ENCODE data around the gene NFIB. TPM values are rescaled to one million over a fixed set of nuclear protein-coding genes. Genes with fewer than 3 reads are reported as not detected.

NFIB gene
- polyA plus RNA-seq, 4 donors: 18.6 to 22.1 (median 19.5) TPM

DNA sequence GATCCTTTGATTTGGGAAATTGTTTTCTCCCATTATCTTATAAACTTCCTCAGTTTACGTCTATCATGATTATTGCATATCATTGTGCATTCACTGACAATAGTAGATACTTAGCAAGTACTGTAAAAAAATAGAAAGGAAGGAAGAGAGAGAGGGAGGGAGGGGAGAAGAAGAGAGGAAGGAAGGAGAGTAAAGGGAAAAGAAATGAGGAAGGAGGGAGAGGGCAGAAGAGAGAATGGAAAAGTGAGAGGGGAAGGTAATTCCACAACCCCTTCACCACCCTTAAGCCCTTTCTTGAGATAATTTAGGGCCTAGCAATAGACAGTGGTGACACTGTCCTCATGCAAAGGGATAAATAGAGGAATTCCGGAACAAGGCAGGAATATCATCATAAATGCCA, 64.4 kb downstream of the NFIB start:
- DNase-seq (ENCODE audit: low read depth in 4 of 4, low spot score in 3 of 4): no peak

DNA sequence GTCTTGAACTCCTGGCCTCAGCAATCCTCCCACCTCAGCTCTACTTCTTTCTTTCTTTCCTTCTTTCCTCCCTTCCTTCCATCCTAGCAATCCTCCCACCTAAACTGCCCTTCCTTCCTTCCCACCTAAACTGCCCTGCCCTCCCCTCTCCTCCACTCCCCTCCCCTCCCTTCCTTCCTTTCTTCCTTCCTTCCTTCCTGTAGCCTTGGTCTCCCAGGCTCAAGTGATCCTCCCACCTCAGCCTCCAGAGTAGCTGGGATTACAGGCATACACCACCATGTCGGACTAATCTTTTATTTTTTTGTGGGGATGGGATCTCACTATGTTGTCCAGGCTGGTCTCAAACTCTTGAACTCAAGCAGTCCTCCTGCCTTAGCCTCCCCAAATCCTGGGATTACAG, 65.8 kb downstream of the NFIB start:
- DNase-seq (ENCODE audit: low read depth in 4 of 4, low spot score in 3 of 4): no peak

DNA sequence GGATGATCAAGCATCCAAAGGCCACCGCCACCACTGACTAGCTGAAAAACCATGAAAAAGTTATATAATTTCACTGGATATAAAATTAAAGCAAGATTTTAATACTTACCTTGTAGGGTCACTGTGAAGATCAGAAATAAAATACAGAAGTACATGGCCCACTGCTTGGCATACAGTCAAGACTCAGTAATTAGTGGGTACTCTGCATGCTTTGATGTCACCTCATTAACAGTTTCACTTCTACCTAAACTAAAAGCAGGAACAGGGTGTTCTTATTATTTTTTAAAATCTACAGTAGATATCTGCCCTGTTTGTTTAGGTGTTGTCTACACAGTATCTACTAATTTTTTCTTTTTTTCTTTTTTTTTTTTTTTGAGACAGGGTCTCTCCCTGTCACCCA, 66.4 kb downstream of the NFIB start:
- no peak for DNase-seq (ENCODE audit: low read depth in 4 of 4, low spot score in 3 of 4)

DNA sequence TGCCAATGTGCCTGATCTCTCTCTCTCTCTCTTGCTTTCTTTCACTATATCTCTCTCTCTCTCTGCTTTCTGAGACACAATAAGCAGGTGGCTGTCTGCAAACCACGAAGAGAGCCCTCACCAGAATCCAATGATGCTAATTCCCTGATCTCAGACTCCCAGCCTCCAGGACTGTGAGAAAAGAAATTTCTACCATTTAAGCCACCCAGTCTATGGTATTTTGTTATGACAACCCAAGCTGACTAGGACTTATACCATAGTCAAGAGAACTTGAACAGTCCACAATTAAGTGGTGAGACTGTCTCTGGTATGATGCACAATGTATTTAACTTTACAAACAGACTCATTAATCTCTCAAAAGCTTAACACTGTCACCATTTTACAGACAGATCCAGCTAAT, 67.0 kb downstream of the NFIB start:
- no peak for DNase-seq (ENCODE audit: low read depth in 4 of 4, low spot score in 3 of 4)

DNA sequence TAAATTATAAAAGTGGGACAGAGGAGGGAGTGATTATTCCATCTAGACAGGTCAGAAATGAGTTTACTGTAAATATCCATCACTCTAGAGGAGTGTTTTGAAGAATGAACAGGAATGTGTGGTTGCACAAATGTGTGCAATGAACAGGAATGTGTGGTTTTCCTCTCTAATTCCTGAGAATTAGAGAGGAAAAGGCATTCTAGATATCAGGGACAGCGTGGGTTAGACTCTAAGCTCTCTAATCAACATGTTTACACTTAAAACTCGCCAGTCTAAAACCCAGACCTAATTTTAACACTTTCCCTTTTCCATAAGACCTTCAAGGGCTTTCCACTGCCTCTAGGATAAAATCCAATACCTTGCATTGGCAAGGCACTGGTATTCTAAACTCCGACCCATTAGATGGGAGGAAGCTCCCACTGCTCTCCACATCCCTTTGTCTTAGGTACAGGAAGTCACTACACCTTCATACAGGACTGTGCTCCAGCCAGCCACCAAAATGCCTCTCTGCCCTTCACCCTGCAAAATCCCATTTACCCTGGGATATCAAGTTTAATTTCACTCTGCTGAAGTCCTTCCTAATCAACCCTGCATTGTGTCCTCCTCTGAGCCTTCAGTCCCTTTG, 67.9 kb downstream of the NFIB start:
- DNase-seq (ENCODE audit: low read depth in 4 of 4, low spot score in 3 of 4): no peak

DNA sequence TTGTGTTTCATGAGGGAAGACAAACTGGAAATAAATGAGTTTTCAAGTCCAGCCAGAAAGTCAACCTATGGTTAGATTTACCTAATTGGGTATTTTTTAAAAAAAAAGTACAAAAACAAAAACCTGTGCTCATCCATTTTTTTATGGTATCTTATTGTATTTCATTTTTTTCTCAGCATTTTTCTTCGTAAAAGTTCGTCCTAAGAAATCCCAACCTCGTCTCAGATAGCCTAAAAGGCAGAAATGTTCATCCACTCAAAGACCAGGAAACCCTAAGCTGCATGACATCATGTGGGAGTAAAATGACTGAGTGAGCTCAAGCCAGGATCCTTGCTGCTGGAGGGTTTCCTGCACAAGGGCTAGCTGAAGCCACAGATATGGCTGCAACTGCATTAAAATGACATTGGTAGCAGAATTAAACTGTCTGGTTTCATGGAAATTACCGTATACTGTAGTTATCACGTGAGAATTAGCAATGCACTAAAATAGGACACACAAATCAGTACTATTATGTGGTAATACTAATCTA, 70.4 kb downstream of the NFIB start:
- no peak for DNase-seq (ENCODE audit: low read depth in 4 of 4, low spot score in 3 of 4)

DNA sequence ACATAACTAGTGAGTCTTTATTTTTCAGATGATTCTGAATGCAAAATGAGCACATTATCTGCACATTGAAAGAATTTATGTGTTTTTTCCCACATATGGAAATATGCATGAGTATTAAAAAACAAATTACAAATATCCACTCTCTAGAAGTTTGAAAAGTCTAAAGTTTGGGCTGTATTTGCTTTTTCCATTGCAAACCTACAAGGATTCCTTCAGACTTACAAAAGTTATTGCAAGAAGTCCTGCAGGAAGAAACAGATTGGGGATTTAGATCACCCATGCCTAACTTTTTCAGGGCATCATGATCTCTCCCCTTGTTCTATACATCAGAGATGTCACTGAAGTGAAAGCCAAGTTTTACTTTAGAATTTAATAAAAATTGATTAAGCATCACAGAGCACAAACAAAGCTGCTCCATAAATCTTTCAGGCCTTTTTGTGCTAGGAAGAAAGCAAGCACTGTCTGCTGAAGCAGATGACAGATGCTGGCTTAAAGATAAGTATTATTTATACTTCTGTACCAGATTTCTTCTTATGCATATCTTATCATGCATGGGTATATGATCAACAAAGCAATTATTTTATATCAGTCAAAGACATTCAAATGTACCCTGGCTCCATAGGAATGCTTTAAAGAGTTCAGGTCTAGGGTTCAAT, 71.7 kb downstream of the NFIB start:
- DNase-seq (ENCODE audit: low read depth in 4 of 4, low spot score in 3 of 4): no peak

DNA sequence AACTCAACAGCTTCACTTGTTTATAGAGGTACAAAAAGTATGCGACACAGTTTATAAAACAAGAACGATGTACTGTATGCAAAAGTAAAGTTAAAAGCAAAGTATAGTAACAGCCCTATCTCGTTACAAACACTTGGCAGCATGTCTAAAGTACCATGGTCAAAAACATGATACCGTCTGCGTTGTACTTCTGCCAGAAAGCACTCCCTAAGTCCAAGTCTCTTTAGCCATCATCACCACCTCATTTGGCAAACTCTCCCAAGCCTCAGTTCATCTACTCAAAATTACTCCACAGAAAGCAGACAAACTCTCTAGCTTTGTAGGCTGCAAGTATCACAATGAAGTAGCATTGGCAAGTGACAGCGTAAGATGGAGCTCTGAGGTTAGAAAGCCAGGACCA, 73.4 kb downstream of the NFIB start:
- DNase-seq (ENCODE audit: low read depth in 4 of 4, low spot score in 3 of 4): no peak

DNA sequence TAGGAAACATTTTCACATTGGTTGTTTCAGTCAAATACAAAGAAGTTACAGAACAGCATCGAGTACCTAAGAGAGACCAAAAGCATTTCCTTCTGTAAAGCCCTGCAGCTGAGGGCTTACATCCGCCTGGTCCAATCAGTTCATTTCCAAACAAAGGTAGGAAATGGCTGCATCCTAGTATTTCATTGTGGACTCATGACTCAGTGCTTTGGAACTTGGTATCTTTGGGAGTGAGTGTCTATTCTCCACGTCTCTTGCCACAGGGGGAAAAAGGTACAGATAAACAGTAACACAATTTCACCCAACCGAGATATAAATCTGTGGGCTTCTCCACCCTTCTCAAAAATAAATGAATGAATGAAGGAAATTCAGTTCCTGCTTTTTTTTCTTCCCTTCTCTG, 75.4 kb downstream of the NFIB start:
- no peak for DNase-seq (ENCODE audit: low read depth in 4 of 4, low spot score in 3 of 4)

DNA sequence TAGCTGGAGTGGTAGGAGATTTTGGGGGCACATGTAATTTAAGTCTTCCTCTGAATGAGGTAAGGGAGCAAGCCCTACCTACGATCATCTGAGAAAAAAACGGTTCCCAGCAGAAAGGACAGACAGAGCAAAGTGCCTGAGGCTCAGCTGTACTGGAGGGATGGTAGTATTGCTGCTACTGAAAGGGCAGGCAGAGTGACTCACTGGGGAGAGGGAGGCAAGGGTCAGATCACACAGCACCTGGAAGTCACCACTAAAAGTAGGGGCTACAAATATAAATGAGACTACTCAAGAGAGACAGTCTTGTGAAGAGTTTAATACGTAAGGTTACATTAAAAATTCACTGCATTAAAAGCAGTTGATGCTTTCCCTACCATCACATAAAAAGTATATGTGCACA, 75.9 kb downstream of the NFIB start:
- no peak for DNase-seq (ENCODE audit: low read depth in 4 of 4, low spot score in 3 of 4)

DNA sequence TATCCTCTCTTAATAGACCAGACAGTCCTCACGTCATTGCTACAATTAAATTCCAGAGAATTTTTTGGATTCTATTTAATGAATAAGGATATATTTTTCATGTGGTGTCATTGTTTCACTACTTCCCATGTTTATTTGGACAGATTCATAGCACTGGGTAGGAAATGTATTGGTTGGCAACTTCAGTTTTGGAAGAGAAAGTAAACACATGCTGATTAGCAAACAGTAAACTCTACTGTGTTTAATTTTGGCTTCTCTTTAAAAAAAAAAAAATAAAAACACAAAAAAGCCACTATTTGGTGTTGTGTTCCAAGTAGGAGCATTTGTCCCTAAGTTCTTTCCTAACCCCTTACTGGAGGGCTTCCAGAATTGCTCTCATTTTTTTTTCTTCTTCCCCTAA, 77.3 kb downstream of the NFIB start:
- no peak for DNase-seq (ENCODE audit: low read depth in 4 of 4, low spot score in 3 of 4)

DNA sequence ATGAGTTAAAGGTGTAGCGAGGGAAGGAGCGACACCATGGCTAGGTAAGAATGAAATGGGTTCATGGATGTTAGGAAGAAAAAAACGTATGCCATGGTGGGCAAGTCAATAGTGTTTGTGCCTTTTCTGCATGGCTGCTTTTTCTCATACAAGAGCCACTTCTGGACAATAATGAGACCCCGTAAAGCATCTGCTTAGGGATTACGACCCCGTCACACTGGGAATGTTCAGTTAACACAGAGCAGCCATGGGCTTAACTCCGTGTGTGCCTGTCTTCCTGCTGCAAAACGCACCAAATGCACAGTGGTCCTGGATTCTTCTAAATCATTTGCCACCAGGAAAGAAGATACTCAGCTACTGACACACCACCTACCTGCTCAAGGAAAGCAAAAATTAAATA, 81.8 kb downstream of the NFIB start:
- DNase-seq (ENCODE audit: low read depth in 4 of 4, low spot score in 3 of 4): no peak

DNA sequence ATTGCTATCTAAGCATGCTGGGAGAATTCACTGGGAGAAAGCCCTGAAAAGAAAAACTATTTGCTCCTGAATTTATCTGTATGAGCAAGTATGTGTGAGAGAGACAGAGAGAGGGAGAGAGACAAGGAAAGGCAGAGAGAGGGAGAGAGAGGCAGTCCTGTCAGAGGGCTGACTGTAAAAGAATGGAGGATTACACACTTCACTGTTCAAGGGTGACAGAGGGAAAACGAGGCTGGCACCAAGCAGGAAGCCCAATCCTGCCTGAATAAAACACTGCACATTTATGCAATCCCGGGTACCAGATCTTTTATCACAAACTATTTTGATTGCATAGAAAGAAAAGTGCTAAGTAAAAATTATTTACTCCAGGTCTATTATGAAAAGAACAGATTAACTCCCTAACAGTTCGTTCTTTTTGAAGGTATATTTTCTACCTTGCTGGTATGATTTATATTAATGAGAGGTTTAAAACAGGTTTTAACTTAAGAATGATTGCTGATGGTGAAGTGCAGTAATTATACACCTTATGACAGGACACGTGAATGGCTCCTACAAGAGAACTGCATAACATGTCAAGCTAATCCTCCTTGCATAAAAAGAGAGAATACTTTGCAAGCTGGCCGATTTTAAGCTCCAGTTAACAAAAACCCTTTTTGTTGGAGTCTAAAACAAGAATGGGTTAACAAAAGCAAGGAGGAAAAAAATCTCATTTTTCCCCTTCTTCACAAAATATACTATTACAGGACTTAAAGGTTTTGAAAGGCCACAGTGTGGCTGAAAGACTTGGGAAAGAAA, 82.5 kb downstream of the NFIB start:
- DNase-seq (ENCODE audit: low read depth in 4 of 4, low spot score in 3 of 4): no peak

DNA sequence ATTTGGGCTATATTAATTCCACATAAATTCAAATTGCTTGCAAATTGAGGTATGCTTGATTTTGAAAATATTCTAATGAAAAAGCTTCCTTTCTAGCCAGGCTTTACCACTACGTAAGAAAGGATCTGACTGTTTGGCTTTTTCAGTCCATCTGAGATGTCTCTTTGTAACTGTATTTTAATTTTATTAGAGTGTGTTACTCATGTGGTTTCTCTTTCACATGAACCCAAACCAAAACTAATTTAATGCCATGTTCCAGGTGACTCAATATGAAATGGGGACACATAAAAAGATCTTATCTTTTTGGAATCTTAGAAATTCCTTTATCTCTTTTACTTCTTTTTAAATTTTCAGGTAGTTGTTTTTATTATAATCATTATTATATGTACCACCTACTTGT, 85.3 kb downstream of the NFIB start:
- no peak for DNase-seq (ENCODE audit: low read depth in 4 of 4, low spot score in 3 of 4)

DNA sequence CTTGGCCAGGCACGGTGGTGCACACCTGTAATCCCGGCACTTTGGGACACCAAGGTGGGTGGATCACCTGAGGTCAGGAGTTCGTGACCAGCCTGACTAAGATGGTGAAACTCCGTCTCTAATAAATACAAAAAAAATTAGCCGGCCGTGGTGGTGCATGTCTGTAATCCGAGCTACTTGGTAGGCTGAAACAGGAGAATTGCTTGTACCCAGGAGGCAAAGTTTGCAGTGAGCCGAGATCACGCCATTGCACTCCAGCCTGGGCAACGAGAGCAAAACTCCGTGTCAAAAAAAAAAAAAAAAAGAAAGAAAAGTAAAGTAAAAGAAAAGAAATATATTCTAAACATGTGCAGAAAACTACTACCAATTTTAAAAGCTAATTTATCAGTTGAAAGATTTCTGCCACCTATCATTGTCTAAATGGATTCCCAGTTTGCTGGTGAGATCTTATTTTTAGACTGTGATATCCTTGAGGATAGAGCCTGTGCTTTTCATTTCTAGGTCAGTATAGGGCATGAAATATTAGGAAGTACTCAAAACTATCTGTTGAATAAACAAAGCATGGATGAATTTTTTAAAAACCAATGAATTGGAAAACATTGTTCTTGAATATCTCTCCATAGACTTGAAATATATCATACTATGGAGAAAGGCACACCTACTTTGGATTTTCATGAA, 86.9 kb downstream of the NFIB start:
- no peak for DNase-seq (ENCODE audit: low read depth in 4 of 4, low spot score in 3 of 4)

DNA sequence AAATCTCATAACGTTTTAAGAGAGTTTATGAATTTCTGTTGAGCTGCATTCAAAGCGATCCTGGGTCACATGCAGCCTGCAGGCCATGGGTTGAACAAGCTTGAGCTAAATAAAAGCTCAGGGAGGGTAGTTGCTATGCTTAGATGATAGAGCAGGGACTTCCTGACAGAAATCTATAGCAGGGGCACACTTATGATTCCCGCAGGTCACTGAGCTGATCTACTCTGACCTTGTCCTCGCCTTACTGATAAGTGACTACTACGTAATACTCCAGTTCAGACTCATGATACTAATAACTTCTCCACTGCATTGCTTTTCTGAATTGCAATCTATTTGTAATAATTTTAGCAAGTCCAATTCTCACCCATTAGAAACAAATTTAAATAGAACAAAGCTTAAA, 90.9 kb downstream of the NFIB start:
- DNase-seq (ENCODE audit: low read depth in 4 of 4, low spot score in 3 of 4): no peak

DNA sequence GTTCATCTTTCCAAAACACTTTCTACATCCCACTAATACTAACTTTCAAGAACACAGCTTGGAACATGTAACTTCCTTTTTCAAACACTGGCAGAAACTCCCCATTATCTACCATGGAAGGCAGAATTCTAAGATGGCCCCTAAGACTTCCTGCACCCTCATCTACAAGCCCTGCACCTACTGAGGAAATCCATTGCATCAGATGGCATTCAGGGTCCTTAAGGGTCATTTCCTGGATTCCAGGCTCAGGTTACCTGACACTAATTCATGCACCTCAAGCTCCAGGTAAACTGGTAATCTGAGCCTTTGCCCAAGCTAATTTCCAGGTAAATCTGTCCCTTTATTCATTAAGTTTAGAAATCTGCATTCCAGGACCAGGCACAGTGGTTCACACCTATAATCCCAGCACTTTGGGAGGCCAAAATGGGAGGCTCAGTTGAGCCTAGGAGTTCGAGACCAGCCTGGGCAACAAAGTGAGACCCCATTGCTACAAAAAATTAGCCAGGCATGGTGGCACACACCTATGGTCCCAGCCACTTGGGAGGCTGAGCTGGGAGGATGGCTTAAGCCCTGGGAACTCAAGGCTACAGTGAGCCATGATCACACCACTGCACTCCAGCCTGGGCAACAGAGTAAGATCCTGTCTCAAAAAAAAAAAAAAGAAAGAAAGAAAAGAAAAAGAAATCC, 91.6 kb downstream of the NFIB start:
- DNase-seq (ENCODE audit: low read depth in 4 of 4, low spot score in 3 of 4): no peak

DNA sequence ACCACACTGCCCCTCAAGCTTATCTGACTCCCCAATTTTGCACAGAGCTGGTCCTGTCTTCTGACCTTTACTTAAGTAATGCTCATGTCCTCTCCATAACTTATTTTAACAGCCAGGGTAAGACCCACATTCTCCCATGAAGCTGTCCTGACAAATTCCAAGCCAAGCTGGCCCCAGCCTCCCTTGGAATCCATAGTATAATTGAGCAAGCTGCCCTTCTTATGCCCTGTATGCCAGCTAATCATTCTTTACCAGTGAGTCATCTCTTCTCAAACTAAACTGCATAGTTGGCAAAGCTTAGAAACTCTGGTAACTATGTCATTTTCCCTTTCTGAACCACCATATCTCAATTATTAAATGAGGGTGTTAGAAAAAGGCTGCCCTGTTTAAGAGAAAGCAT, 92.4 kb downstream of the NFIB start:
- no peak for DNase-seq (ENCODE audit: low read depth in 4 of 4, low spot score in 3 of 4)

DNA sequence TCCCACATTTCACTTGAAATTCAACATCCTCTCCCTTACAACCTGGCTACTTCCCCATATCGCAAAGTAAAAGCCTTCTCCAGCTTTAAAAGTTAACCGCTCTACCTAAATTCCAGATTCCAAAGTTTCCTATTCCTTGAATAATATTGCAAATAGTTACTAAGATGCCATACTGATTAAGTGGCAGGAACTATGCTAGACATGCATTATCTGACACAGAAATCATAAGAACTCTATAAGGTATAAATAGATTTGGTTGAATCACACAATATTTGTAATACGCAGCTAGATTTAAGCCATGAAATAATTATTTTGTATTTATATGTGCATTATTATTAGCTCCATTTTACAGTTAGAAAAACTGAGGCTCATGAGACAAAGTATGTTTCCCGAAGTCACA, 92.8 kb downstream of the NFIB start:
- DNase-seq (ENCODE audit: low read depth in 4 of 4, low spot score in 3 of 4): no peak

DNA sequence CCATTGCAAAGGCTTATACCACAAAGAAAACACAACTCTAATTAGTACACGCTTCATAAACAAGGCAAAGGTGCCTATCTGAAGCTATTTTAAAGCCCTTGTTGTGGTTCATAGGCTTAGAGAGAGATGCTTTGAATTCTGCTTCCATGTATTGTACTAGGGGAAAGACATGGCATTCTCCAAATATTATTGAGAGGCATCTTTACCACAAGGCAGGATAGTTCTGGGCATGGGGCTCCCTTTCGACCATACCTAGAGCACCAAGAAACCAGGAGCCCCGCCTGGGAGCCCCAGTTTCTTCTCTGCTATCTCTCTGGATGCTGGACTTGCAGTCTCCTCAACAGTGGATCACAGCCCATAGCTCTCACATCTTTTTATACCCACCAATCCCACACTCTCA, 93.7 kb downstream of the NFIB start:
- no peak for DNase-seq (ENCODE audit: low read depth in 4 of 4, low spot score in 3 of 4)

DNA sequence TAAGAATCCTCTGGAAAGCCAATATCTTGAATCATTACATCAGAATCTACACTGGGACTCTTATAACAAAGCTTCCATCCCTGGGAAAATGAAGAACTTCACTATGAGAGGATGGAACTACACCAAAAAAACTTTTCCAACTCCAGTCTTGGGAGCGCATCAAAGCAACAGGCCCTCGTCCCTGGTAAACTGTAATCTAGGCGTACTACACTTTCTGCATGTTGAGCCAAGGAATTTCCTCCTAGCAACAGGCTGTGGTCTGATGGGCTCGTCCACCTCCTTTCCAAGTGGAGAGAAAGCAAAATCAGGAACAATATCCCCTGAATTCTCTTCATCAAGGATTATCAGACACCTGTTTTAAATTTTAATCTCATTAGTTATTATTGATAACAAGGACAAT, 94.1 kb downstream of the NFIB start:
- no peak for DNase-seq (ENCODE audit: low read depth in 4 of 4, low spot score in 3 of 4)

Measured in right renal pelvis (tissue), 4 donors.